Activated effector memory CD4-positive, alpha-beta T cell treated with Interleukin-2 at 50 U/mL for 16 hours (primary cell): ENCODE results near the gene MARK3.
A peak's percentile ranks its signal among the peaks of the same experiment; 100 is the strongest.

Experiments
- DNase-seq: peaks from one replicate; pipeline ENCODE4 v3.0.0-alpha.2; 2020

MARK3 gene

DNA sequence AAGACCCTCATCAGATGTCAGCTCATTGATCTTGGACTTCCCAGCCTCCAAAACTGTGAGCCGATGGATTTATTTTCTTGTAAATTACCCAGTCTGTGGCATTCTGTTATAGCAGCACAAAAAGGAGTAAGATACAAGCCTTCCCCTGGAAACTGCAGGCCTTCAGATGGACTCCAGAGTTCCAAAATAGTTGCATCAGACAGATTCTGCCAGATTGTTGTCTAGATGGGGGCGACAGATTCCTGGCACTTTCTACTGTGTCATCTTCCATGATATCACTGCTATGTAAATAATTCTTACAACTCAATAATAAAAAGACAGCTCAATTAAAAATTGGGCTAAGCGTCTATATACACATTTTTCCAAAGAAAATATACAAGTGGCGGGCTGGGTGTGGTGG, 17.2 kb upstream of the MARK3 start:
- no peak for DNase-seq

DNA sequence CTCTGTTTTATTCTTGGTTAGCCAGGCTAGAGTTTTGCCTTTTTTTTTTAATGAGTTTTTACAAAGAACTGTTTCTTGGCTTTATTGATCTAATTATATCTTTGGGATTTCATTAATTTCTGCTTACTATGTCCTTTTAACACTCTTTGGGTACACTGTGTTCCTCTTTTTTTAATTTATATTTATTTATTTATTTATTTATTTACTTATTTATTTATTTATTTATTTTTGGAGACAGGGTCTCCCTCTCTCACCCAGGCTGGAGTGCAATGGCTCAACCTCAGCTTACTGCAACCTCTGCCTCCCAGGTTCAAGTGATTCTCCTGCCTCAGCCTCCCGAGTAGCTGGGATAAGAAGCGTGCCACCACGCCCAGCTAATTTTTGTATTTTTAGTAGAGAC, 15.1 kb upstream of the MARK3 start:
- no peak for DNase-seq

DNA sequence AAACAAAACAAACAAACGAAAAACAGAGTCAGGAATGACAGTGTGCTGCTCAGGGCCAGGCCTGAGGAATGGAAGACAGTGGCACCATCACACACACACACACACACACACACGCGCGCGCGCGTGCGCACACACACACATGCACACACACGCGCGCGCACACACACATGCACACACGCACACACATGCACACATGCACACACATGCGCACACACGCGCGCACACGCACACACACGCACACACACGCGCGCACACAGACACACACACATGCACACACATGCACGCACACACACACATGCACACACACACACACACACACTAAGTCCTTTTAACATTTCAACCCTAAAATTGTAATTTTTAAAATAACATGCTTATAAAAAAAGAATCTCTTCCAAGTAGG, 13.2 kb upstream of the MARK3 start:
- no peak for DNase-seq

DNA sequence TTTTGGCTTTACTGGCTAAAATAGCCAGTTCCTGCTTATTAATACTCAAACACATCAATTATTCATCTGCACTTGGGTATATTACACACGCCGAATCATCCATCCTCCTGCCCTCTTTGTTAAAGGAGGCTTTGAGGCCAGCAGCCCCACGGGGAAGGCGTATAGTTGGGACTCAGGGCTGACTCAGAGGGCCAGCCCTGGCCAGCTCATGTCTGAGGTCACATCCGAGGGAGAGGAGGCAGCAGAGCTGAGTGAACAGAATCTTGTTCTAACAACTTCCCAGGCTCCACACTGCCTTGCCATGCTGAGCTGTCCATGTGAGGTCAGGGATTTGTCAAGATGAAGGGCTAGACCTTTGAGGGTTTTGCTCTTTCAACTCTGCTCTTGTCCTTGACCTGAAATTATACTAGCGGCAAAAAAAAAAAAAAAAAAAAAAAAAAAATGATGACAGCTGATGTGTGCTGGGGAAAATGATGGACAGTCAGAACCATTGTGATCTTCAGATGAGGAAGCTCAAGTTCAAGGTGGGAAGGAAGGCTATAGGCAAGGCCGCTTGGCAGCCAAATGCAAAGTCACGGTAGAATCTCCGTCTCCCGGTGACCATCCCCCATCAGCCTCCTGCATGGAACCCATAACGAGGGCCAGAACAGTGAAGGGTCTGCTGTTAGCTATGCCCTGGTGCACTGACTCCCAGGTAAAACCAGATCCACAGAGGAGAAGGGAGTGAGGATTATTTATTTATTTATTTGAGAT, 12.5 kb upstream of the MARK3 start:
- no peak for DNase-seq

DNA sequence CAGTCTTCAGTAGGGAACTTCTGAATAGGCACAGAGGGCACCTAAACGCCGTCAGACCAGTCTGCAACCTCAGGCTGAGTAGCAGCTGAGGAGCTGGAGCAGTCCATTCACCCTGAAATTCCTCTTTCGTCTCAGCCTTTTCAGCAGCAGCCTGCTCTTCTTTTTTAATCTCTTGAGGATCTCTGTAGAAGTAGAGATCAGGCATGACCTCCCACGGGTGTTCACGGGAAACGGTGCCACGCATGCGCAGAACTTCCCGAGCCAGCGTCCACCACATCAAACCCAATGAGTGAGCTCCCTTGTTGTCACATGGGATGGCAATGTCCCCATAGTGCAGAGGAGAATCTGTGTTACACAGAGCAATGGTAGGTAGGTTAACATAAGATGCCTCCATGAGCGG, 11.1 kb upstream of the MARK3 start:
- DNase-seq = no peak

DNA sequence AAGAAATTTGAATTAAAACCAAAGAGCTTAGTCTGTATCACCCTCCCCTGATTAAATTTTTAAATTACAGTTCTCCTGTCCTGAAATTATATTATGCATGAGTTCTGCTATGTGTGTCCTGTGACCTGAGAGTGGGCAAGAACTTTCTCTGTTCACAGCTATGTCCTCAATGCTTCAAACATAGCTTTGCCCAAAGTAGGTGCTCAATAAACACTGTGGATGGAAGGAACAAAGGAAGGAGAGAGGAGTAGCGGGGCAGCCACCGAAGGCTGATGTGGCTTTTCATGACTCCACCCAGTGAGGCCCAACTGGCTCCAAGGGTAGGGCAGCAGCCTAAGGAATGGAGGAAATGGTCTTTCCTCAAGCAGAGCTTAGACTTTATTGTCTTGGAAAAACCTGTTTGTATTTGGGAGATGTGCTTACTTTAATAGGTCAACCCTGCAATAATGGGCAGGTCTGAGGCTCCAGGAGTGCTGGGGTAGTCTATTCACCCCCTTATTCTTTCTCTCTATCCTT, 7.6 kb upstream of the MARK3 start:
- DNase-seq = no peak

DNA sequence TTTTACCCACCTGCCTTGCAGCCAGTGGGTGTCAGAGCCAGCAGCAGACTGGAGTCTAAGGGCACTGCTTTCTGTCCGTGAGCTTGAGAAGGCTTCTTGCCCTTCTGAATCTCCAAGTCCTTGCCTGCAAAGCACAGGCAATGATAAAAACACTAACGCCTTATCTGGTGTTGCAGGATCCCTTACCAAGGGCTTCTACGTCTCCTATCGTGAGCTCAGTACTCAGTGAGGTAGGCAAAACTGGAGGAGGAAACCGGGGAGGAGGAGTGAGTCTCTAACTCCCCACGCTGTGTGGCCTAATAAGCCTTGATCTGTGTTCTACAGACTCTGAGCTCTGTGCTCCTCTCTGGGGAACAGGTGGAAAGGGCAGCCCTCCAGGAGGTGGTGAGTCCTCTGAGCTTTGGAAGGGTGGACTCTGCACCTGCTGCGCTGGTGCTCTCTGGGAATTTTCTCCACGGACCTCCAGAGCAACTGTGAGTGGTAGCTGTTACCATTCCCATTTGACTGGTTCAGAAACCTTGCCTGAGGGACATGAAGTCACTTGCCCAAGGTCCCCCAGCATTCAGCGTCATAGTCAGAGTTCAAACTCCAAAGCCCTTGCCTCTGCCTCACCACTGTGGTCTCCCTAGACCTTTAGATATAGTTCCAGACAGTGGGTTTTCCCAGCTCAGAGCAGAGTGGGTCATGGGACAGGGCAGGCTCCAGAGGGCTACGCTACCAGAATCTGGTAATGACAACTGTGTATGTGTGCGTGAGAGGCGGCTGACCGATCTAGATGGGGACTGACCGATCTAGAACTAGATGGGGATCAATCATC, 7.0 kb upstream of the MARK3 start:
- no peak for DNase-seq

DNA sequence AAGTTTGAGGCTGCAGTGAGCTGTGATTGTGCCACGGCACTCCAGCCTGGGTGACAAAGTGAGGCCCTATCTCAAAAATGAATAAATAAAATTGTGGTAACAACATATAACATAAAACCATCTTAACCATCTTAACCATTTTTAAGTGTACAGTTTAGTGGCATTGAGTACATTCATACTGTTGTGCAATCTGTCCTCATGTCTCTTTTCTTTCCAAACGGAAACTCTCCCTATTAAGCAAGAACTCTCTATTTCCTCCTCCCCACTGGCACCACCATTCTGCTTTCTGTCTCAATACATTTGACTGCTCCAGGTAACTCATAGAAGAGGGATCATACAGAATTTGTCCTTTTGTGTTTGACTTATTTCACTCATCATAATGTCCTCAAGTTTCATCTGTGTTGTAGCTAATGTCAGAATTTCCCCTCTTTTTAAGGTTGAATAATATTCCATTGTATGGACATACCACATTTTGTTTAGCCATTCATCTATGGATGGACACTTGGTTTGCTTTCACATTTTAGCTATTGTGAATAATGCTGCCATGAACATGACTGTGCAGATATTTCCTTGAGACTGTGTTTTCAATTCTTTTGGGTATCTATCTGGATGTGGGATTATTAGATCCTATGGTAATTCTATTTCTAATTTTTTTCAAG, 4.4 kb upstream of the MARK3 start:
- DNase-seq = no peak

DNA sequence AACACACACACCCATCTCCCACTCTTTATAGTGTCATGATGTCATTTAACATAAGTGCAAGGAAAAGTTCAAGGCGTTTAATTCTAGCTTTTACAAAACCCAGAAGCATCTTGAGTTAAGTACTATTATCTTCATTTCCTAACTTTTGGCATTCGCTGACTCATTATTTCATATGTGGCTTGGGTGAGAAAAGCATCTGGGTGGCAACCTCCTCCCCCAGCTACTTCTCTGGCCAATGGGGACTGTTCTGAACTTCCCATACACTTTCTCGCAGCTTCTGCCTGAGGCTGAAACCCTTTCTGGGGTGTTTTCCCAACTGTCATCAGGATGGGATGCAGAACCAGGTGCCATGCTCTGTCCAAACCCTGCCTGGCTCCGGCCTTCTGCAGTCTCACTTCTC, 2.8 kb upstream of the MARK3 start:
- DNase-seq = no peak

DNA sequence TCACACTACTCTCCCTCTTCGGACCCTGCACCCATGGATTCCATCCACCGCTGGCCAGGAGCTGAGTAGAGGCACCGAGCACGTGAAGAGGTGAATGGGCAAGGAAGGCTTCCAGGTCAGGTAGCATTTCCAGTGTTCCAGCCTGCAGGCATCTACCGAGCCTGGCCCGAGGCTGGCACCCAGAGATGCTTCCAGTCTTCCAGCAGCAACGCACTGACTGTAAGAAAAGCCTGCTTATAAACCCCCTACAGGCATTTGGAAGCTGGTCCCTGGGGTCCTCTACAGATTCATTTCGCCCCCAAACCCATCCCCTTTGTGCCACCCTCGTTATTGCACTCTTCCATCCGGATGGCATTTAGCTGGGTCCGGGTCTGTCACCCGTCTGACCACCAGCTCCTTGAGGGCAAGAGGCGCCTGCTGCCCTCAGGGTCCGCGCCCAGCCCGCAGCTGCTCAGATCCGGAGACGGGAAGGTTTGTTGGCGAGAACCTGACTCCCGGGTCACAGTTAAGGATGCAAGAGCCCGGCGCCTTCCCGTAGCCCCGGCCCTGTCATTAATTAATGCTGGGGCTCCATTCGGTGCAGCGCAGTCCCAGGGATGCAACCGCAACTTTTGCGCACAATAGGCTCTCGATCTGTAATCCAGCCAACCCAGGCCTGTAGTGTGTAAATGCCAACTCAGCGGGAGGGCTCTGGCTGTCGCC, 614 bp upstream of the MARK3 start:
- DNase-seq = no peak

DNA sequence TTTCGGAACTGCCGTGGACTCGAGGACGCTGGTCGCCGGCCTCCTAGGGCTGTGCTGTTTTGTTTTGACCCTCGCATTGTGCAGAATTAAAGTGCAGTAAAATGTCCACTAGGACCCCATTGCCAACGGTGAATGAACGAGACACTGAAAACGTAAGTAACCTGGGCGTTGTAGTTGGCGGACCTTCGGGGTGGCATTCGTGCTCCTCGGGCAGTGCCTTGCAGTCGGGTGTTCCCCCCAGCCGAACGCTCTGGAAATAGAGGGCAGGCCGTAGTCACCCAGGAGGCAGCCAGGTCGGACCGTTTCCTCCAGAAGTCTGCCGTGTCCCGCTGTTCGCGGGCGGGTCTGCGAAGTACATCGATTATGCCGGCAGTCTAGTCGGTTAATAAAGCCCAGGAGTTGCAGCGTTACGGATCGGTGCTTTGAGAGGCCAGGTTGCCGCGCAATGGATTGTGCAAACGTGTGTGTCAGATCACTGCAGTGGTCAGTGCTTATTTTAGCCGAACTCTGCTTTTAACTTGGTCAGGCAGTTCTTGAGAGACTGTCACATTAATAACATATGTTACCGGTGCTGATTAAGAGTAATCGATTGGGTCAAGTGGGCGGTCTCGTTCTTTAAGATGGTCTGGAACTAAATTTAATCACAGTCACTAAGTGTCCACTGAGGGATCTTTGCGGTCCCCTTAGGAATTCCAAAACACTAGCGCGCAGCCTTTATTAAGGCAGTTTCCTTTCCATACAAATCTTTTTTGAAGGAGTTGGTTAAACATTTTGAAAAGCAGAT, 906 bp downstream of the MARK3 start:
- peak; percentile 31 for DNase-seq

DNA sequence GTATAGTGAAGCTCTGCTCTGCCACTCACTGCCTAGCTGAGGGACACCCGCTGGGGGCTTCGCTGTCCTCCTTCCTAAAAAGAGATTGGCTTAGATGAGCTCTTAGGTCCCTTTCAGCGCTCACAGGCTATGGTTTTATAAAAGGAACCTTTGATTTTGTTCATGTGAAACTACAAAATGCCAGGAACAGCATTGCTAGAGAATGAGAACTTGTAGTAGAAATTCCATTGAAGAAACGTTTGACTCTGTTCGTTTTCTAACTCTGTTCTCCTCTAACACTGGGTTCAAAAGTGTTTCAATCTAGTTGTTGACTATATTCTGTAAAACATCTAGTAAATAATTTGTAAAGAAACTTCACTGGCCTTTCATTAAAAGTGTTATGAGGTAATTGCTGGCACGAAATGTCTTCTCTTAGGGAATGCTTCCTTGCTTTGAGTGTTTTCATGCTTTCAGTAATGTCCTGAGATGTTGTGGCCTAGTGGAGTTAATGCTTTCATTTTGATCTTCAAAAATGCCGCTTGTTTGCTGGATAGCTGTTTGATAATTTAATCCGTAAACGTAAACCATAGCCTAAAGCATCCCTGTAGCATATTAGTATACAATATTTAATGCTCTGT, 1.6 kb downstream of the MARK3 start:
- DNase-seq = no peak

DNA sequence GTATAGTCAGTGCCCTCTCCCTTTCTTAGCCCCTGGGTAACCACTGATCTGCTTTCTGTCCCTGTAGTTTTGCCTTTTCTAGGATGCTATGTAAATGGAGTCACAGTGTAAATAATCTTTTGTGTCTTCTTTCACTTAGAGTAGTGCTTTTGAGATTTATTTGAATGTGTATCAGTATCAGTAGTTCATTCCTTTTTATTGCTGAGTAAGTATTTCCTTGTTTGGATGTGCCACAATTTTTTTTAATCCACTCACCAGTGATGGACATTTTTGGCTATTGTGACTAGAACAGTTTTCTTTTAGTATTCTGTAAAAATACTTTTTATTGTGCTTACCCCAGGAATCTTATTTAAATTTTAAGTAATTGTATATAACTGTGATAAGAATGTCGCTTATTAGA, 3.4 kb downstream of the MARK3 start:
- DNase-seq = no peak

DNA sequence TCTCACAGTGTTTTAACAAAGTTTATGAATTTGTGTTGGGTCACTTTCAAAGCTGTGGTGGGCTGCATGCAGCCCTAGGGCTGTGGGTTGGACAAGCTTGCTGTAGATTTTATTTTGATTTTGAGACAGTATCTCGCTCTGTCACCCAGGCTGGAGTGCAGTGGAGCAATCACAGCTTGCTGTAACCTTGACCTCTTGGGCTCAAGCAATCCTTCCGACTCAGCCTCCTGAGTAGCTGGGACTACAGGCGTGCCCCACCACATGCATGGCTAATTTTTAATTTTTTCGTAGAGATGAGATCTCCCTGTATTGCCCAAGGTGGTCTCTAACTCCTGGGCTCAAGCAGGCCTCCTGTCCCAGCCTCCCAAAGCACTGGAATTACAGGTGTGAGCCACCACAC, 5.4 kb downstream of the MARK3 start:
- DNase-seq = no peak

DNA sequence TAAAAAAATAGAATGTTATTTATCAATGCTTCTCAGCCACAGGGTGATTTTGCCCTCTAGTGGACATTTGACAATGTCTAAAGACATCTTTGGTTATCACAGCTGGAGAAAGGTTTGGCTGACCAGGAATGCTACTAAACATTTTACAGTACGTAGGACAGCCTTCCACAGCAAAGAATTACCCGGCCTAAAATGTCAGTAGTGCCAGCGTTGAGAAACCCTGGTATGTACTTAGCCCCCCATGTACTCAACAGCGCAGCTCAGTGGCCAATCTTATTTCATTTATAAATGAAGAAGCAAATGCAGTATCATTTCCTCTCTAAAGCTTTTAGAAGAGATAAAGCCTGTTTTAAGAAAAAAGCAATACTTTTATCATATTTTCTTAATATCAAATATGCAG, 5.8 kb downstream of the MARK3 start:
- peak; percentile 5 for DNase-seq

DNA sequence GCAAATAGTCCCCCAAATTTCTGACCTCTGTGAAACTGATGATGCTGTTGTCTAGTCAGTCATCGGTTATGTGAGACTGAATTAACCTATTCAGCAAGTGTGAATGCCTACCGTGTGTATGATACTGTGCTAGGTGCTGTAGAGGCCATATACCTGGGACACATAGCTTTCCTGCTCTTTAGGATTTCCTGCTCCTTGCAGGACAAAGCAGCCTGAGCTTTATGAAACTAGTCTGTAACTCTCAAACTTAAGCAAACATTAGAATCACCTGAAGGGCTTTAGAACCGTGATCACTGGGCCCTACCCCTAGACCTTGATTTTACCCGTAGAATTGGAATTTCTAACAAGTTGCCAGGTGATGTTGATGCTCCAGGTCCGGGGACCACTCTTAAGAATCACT, 6.9 kb downstream of the MARK3 start:
- DNase-seq = no peak

DNA sequence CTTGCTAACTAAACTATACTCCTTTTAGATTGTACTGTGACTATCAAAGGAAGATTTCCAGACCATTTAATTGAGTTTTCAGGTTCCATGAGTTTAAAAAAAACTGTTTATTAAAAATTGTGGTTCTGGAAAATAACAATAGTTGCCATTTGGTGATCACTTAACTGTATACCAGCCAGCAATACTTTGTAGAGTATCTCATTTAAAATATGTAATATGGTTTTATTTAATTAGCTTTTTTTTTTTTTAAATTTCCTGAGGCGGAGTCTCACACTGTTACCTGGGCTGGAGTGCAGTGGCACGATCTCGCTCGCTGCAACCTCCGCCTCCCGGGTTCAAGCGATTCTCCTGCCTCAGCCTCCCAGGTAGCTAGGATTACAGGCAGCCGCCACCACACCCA, 7.4 kb downstream of the MARK3 start:
- DNase-seq = no peak

DNA sequence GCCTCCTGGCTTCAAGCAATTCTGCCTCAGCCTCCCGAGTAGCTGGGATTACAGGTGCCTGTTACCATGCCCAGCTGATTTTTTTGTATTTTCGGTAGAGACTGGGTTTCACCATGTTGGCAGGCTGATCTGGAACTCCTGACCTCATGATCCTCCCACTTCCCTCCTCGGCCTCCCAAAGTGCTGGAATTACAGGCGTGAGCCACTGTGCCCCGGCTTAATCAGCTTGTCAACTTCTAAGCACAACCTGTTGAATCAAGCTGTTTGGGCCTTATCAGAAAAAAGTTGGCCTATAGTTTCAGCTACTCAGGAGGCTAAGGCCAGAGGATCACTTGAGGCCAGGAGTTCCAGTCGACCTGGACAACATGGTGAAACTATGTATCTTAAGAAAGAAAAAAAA, 7.9 kb downstream of the MARK3 start:
- no peak for DNase-seq

DNA sequence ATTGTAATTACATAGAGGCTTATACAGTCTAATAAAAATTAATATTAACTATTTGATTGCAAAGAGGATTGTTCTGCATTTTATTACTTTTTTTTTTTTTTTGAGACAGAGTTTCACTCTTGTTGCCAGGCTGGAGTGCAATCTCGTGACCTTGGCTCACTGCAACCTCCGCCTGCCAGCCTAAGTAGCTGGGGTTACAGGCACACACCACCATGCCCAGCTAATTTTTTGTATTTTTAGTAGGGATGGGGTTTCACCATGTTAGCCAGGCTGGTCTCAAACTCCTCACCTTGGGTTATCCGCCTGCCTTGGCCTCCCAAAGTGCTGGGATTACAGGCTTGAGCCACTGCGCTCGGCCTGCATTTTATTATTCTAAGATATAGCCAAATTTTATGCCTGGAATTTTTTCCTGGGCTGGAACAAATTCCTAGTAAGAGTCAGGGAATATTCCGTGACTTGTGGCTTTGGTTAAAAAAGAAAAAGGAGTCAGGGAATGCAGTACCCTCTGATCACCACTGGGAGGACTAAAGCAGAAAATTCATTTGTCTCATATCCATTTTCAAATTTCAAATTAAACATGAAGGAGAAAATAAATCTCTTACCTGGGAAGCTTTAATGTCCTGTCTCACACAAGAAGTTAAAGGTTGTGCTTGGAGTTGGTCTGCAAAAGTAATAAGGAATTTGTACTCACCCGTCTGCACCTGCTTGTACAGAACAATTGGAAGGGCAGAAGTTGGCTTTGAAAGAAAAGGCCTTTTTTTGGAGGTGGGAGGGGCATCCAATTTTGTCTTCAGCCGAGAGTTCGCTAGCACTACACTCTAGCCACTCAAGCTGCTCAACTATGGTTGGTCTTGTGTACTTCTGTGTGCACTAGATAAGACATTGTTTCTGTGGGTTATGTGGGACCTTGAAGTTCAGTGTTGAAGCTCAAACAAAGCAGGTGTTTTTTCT, 8.7 kb downstream of the MARK3 start:
- DNase-seq = no peak

DNA sequence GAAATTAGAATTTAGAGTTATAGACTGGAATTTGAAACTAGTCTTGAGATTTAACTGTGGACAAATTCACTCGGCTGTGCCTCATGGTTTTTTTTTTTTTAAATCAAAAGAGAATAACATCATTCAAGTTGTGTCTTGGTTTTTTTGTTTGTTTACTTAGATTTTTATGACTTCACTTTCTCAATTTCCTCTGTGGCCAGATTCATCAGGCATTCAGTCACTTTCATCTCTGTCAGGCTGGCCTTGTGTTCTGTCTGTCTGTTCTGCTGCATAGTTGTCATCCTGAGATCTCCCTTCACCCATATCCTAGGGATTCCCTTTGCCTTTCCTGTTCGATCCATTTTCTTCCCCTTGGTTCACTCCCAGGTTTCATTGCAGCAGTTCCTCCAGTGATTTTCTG, 10.0 kb downstream of the MARK3 start:
- DNase-seq = no peak

DNA sequence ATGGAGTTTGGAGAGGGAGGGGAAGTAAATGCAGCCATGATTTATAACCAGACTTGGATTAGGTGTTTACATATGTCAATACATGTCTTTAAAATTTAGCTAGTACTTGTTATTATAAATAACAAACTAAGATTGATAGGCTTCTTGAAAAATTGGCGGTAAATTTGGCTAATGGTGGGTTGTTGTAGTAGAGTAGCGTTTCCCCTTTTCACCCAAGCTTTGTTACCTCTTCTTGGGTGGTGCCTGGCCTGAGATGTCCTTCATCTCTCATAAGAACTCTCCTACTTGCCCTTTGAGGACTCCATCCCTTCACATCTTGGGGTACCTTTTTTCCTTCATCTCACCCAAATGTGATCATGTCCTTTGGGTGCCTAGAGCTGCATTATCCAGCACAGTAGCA, 11.2 kb downstream of the MARK3 start:
- no peak for DNase-seq
